HG02970 (cell line): ENCODE results near the gene TMEM198.
A peak's percentile ranks its signal among the peaks of the same experiment; 100 is the strongest.

Experiments used
- ATAC-seq: cut with Tn5 transposase; IDR thresholded peaks from one replicate; pipeline ENCODE4 v1.9.1; 2021; ENCODE audit warnings: mild to moderate bottlenecking, moderate library complexity, moderate number of reproducible peaks; ENCODE audit not compliant: unreplicated experiment, low FRiP score

TMEM198 gene

DNA sequence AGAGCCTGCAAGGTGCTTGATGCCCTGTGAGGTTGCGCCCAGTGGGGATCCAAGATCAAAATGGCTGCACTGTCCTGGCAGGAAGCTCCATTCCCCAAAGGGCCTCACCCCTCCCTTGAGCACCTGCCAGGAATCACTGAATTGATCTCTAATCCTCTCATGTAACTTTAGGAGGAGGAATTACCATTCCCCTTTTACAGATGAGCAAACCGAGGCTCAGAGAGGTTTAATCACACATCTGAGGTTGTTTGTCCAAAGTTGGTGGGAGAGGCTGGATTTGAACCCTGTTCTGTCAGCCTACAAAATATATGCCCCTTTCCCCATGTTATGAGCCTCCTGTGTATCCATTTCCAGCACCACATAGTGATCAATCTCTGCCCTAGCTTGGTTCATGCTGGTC lies 19.0 kb upstream of the TMEM198 start:
- no peak for ATAC-seq

DNA sequence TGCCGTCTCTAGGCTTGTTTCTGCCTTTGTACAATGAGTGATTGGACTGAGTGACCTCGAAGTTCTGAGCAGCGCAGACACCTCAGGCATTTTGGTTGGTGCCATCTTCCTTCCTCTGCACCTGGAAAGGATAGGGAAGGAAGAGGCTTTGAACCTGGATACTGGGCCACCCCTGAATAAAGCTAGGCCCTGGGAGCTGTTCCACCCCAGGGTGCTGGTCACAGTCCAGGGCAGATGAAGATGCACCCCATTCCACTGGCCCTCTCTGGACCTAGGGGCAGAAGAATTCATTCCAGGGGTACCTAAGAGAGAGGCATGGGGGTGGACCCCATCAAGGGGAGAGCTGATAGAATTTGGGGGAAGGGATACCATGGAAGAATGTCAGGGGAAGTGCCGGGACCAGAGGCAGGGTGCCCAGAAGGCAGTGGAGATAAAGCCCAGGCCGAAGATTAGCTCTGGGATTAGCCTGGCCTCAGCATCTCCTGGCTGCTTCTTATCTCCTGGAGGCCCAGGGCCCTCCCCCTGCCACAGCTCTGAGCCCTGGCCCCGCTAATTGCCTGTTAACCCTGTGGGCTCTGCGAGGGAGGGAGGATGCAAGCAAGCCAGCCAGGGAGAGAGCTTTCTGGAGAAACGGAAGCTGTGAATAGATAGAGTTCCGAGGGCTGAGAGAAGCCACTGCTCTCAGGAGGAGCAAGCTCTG lies 18.1 kb upstream of the TMEM198 start:
- no peak for ATAC-seq

GRCh38 chr2:219526320-219527075 lies 17.3 kb upstream of the TMEM198 start:
- ATAC-seq, result no peak

DNA sequence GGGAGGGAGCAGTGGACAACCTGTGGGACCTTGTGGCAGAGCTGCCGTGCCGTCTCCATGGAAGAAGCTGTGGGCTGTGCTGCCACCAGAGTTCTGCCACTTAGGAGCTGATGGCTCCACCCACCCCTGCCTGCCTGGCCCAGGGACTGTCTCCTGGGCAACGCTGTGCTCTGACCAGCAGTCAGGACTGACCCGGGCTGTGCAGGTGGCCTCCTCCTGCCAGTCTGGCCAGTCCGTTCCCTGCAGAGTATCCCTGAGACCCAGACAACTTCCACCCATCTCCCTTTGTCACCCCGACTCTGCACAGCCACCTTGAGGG lies 16.8 kb upstream of the TMEM198 start:
- no peak for ATAC-seq

- no peak for ATAC-seq
Measured at GRCh38 chr2:219527472-219527871, 16.4 kb upstream of the TMEM198 start.

- ATAC-seq, result peak; percentile 51
Measured at GRCh38 chr2:219530048-219530963, 13.5 kb upstream of the TMEM198 start.

GRCh38 chr2:219531639-219532377 lies 12.0 kb upstream of the TMEM198 start:
- no peak for ATAC-seq

- ATAC-seq, result no peak
Measured at GRCh38 chr2:219532378-219532649, 11.5 kb upstream of the TMEM198 start.

GRCh38 chr2:219533930-219534661 lies 9.7 kb upstream of the TMEM198 start:
- ATAC-seq, result no peak

- ATAC-seq, result no peak
Measured at GRCh38 chr2:219536425-219536824, 7.4 kb upstream of the TMEM198 start.

- no peak for ATAC-seq
Measured at GRCh38 chr2:219536967-219537366, 6.9 kb upstream of the TMEM198 start.

DNA sequence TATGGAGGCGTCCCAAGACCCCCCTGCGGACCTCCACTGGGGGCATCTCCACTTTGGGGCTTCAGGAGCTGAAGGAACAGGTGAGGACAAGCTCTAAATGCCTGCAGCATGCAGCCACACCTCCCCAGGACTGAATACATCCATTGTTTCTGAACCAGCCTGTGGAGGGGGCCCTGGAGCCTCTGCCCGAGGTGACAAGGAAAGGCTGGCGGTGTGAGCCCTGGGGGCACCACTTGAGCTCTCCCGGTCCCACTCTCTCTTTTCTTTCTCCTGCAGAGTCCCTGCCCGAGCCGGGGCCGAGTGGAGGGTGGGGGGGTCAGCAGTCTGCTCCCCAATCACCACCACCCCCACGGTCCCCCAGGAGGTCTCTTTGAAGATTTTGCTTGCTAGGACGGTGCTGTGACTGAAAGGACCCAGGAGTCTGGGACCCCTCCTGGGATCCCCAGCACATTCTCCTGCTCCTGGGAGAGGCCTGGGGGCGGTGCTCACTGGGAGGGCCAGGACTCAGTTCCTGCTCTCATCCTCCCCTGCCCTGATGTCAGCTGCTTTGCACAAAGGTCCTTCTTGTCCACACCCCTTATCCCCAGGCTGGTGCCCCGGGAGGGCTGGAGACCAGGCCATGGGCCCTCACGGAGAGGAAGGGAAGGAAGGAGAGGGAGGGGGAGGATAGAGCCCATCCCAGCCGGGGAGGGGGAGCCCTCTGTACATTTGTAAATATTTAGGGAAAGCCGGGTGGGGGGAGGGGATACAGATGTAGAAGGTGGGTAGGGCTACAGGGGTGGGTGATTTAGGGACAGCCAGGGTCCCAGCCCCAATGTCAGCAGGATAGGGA lies 6.0 kb upstream of the TMEM198 start:
- ATAC-seq, result no peak

DNA sequence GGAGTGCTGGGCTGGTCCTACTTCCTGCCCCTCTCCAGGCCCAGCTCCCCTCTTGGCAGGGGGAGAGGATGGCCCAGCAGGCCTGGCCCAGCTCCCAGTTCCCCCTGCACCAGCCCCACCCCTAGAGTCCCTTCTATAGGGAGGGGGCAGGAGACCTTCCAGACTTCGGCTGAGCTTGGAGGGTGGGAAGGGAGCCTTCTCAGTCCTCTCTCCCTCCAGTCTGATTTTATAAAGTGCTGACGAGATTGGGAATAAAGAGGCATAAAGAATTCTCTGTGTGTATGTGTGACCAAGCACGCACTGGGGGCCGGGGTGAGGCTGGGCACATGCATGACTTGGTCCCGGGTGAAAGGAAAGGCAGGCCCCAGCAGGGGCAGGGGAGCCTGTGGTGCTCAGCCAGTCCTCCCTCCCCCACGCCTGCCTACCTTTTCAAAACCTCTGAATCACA lies 5.3 kb upstream of the TMEM198 start:
- no peak for ATAC-seq

DNA sequence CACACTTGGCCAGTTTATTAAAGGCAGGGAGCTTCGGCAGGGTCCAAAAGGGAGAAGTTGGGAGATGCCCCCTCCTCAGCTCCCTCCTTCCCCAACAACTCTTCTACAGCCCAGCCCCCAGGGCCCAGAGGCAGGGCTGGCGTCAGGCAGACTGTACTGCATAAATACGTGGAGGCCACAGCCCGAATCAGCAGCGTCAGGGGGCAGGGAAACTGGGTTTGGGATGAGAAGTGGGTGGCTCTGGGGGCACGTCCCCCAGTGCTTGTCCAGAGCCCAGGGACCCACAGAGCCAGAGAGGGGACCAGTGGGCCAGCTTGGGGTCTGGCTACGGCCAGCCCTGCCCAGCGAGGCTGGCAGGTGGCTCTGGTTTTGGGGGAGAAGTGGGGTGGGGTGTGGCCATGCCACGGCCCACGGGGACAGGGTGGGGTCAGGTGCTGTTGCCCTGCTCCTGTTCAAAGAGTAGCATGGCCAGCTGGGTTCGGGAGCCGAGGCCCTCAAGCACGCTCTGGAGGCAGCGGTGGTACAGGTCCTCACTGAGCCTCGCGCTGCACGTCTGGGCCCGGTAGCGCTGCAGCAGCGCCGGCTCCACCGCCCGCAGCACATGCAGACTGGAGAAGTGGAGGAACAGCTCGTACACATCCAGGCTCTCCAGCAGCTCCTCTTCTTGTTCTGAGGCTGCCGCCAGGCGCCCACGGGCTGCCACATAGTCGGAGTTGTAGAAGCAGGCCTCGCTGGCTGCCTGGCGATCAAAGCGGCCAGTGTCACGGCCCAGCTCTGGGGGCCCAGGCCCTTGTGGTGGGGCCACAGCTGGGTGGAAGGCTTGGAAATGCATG lies 4.7 kb upstream of the TMEM198 start:
- no peak for ATAC-seq

DNA sequence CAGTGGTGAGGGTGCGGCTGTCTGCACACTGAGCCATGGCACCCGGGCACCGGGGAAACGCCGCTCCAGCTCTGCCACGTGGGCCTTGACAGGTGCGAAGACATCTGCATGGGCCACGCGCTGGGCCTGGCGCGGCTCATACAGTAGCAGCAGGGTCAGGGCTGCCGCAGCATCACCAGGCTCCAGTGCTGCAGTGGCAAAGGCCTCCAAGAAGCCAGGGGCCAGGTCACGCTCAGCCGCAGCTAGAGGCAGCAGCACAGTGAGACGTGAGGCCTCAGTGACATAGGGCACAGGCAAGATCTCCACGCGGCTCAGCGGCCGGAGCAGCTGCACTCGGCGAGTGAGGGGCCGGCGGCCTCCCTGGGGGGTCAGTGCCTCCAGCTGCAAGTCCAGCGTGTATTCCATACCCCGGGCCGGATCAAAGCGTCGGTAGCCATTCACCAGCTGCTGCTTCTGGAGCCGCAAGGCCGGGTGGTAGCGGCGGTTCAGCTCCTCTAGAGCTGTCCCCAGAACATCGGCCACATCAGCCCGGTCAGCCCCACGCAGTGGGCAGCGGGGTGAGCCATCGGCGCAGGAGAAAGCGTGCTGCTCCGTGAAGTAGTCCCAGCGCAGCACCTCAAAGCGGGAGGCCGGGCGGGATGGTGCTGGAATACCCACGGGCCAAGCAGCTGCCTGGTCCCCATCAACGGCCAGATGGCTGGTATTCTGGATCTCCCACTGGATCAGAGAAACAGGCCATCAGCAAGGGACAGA lies 3.7 kb upstream of the TMEM198 start:
- ATAC-seq, result no peak

- no peak for ATAC-seq
Measured at GRCh38 chr2:219540784-219541504, 2.9 kb upstream of the TMEM198 start.

- ATAC-seq, result peak; percentile 36
Measured at GRCh38 chr2:219541611-219542180, 2.1 kb upstream of the TMEM198 start.
